PC-9 (cell line): Measurements from ENCODE around the gene LDLRAD3. TPM values are rescaled to one million over a fixed set of nuclear protein-coding genes. Genes with fewer than 3 reads are reported as not detected.

Experiments
- BruUV-seq: library from RNA; stranded (reverse); fragments of 400-500 nt; replicated peaks from 2 replicates; lab custom pipeline; 2021; lab: Mats Ljungman, UMichigan
- CTCF ChIA-PET: fragments of 300-600 bp; sonication (Branson Sonifier 250); formaldehyde crosslinking; loops from one replicate; lab custom pipeline; 2022; ENCODE audit warnings: antibody characterized with exemption; lab: Charles Lee
- POLR2A ChIA-PET: fragments of 300-600 bp; sonication (Branson Sonifier 250); formaldehyde crosslinking; loops from one replicate; lab custom pipeline; 2022; ENCODE audit warnings: antibody characterized with exemption; ENCODE audit not compliant: unreplicated experiment; lab: Charles Lee
- DNase-seq, 2 experiments: peaks; one replicate each; pipeline versions ENCODE4 v3.0.0 to v3.0.0-alpha.2; 2015 to 2022; ENCODE audit warnings: mixed read lengths in 1 of 2
- H2AFZ ChIP-seq: fragments of 200-600 bp; sonication (generic); 2 replicates; pipeline ENCODE4 v1.8.1; 2017; ENCODE audit warnings: antibody characterized with exemption
- H3F3A ChIP-seq: fragments of 200-600 bp; sonication (generic); 2 replicates; pipeline ENCODE4 v1.8.1; 2017; ENCODE audit warnings: antibody characterized with exemption, mild to moderate bottlenecking, low read depth; ENCODE audit not compliant: insufficient read depth
- H3K27ac ChIP-seq: fragments of 200-600 bp; sonication (generic); 2 replicates; pipeline ENCODE4 v1.6.1; 2016; ENCODE audit warnings: mixed run types
- H3K27me3 ChIP-seq: fragments of 200-600 bp; sonication (generic); 2 replicates; pipeline ENCODE4 v1.6.1; 2016; ENCODE audit warnings: low read depth, mixed run types; ENCODE audit not compliant: insufficient read depth
- H3K36me3 ChIP-seq: fragments of 200-600 bp; sonication (generic); 2 replicates; pipeline ENCODE4 v1.6.1; 2016; ENCODE audit warnings: low read depth, mixed run types
- H3K4me1 ChIP-seq: fragments of 200-600 bp; sonication (generic); replicated peaks from 2 replicates; pipeline ENCODE4 v1.6.1; 2016; ENCODE audit warnings: mixed run types; ENCODE audit not compliant: insufficient read depth
- H3K4me2 ChIP-seq: fragments of 200-600 bp; sonication (generic); 2 replicates; pipeline ENCODE4 v1.6.1; 2017; ENCODE audit warnings: mixed run types
- H3K4me3 ChIP-seq: fragments of 200-600 bp; sonication (generic); 2 replicates; pipeline ENCODE4 v1.6.1; 2016; ENCODE audit warnings: mixed run types
- H3K79me2 ChIP-seq: fragments of 200-600 bp; sonication (generic); 2 replicates; pipeline ENCODE4 v1.6.1; 2017; ENCODE audit warnings: low read depth, mixed run types
- H3K9me2 ChIP-seq: fragments of 200-600 bp; sonication (generic); 2 replicates; pipeline ENCODE4 v1.8.1; 2017; ENCODE audit warnings: mild to moderate bottlenecking; ENCODE audit not compliant: insufficient read depth
- H3K9me3 ChIP-seq: fragments of 200-600 bp; sonication (generic); 2 replicates; pipeline ENCODE4 v1.8.1; 2016; ENCODE audit warnings: low read depth; ENCODE audit not compliant: insufficient read depth
- H4K20me1 ChIP-seq: fragments of 200-600 bp; sonication (generic); 2 replicates; pipeline ENCODE4 v1.8.1; 2017; ENCODE audit not compliant: insufficient read depth
- EZH2 ChIP-seq: fragments of 200-600 bp; sonication (generic); IDR thresholded peaks from 2 replicates; pipeline ENCODE4 v1.8.0; 2017; ENCODE audit warnings: antibody characterized with exemption, low read depth
- intact Hi-C: fragments of 100-400 bp; cut with micrococcal nuclease; formaldehyde crosslinking; loops from one replicate; pipeline ENCODE4 v1.10.0; 2022; ENCODE audit not compliant: unreplicated experiment
- total RNA-seq: library from RNA; stranded (reverse); gene quantifications from 2 replicates; pipeline ENCODE4 v1.2.3, GENCODE V29; 2021
- TF ChIP-seq, protein P1 (sequence below): fragments of 200-600 bp; sonication (generic); conservative IDR thresholded peaks from 2 replicates; pipeline ENCODE4 v1.6.1; 2017; ENCODE audit warnings: mixed run types, antibody characterized with exemption, mild to moderate bottlenecking, moderate library complexity

The LDLRAD3 gene
- total RNA-seq, 1 experiment from 2014 or later: 15.9 TPM

DNA sequence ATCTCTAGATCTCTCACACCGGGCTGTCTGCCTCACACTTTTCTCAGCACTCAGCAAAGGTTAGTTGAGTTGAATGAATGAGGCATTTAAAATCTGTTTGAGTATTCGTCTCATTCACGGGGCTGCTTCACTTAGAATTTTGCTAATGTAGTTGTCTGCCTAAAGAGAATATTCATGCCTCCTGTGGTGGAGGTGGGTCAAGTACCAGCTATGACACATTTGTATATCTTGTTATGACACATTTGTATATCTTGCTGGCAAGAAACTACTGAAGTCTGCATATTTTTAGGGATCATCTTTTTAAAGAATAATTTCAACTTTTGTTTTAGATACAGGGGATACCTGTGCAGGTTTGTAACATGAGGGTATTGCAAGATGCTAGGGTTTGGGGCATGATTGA is 43.1 kb downstream of the LDLRAD3 start:
- DNase-seq: no peak
- Histone ChIP-seq H4K20me1 (no peaks in the 10 kb centered on the region), H3K4me3 (no peak overlapping the region), H3K9me3 (no peaks in the 10 kb centered on the region), H2AFZ (no peak overlapping the region), H3K4me1 (no peaks in the 10 kb centered on the region), H3K4me2 (no peak overlapping the region), H3K79me2 (peaks cover 39% of the 10 kb centered on the region), H3F3A (no peaks in the 10 kb centered on the region), H3K9me2 (no peaks in the 10 kb centered on the region), H3K27me3 (no peaks in the 10 kb centered on the region), H3K27ac (no peak overlapping the region), H3K36me3 (no peaks in the 10 kb centered on the region)
- CTCF ChIA-PET: no interaction called here
- BruUV-seq: no TSS peak
- intact Hi-C loops: no loop called here
- POLR2A ChIA-PET: no interaction called here
- TF ChIP-seq EZH2: no peak
- TF ChIP-seq, protein P1, sequence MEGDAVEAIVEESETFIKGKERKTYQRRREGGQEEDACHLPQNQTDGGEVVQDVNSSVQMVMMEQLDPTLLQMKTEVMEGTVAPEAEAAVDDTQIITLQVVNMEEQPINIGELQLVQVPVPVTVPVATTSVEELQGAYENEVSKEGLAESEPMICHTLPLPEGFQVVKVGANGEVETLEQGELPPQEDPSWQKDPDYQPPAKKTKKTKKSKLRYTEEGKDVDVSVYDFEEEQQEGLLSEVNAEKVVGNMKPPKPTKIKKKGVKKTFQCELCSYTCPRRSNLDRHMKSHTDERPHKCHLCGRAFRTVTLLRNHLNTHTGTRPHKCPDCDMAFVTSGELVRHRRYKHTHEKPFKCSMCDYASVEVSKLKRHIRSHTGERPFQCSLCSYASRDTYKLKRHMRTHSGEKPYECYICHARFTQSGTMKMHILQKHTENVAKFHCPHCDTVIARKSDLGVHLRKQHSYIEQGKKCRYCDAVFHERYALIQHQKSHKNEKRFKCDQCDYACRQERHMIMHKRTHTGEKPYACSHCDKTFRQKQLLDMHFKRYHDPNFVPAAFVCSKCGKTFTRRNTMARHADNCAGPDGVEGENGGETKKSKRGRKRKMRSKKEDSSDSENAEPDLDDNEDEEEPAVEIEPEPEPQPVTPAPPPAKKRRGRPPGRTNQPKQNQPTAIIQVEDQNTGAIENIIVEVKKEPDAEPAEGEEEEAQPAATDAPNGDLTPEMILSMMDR: no peak

DNA sequence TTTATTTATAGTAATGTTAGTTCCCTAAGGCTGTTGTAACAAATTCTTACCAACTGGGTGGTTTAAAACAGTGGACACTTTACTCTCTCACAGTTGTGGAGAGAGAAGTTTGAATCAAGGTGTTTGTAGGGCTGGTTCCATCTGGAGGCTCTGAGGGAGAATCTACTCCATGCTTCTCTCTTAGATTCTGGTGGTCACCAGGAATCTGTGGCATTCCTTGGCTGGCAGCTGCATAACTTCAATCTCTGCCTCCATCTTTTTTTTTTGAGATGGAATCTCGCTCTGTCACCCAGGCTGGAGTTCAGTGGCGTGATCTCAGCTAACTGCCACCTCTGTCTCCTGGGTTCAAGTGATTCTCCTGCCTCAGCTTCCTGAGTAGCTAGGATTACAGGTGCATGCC is 46.3 kb downstream of the LDLRAD3 start:
- Histone ChIP-seq H3K9me2 (no peaks in the 10 kb centered on the region), H2AFZ (no peak overlapping the region), H3K4me1 (no peaks in the 10 kb centered on the region), H3K79me2 (peaks cover 17% of the 10 kb centered on the region; the same call in 1 of the 2 replicates), H3K27me3 (no peaks in the 10 kb centered on the region), H3K36me3 (no peaks in the 10 kb centered on the region), H3K4me3 (no peak overlapping the region), H4K20me1 (no peaks in the 10 kb centered on the region), H3F3A (no peaks in the 10 kb centered on the region), H3K27ac (no peak overlapping the region), H3K4me2 (no peak overlapping the region), H3K9me3 (no peaks in the 10 kb centered on the region)
- BruUV-seq: no TSS peak
- intact Hi-C loops: no loop called here
- POLR2A ChIA-PET: no interaction called here
- CTCF ChIA-PET: interaction anchor here (0.7 kb wide), 1 partner anchor 168 kb away, joined by 3 read pairs; no protein-coding TSS in a partner anchor
- DNase-seq: no peak
- no peak for TF ChIP-seq EZH2
- TF ChIP-seq, protein P1: no peak

DNA sequence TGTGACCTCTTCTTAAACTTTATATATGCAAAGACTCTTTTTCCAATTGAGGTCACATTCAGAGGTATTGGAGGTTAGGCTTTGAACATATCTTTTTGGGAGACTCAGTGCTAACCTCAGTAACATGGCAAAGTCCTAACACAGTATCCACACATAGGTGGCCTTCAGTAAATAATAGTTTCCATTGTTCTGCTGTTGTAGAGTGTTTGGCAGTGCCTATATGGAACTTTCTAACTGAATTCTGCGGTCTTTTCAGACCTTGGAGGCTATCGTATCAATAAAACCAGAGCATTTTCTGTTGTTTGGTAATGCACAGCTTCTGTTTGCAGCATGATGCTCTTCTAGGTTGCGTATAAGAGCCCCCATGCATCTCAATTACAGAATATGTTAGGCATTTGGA is 47.0 kb downstream of the LDLRAD3 start:
- Histone ChIP-seq H4K20me1 (no peaks in the 10 kb centered on the region), H3K79me2 (peaks cover 17% of the 10 kb centered on the region; the same call in 1 of the 2 replicates), H3K27ac (no peak overlapping the region), H3K36me3 (no peaks in the 10 kb centered on the region), H3K4me2 (no peak overlapping the region), H3K4me1 (no peaks in the 10 kb centered on the region), H2AFZ (no peak overlapping the region), H3F3A (no peaks in the 10 kb centered on the region), H3K9me3 (no peaks in the 10 kb centered on the region), H3K27me3 (no peaks in the 10 kb centered on the region), H3K9me2 (no peaks in the 10 kb centered on the region), H3K4me3 (no peak overlapping the region)
- TF ChIP-seq EZH2: no peak
- TF ChIP-seq, protein P1: no peak
- intact Hi-C loops: no loop called here
- DNase-seq: no peak
- no TSS peak for BruUV-seq
- ChIA-PET CTCF (no interaction called here), POLR2A (no interaction called here)
